ENCODE data around the gene TMEM184B.

DNA sequence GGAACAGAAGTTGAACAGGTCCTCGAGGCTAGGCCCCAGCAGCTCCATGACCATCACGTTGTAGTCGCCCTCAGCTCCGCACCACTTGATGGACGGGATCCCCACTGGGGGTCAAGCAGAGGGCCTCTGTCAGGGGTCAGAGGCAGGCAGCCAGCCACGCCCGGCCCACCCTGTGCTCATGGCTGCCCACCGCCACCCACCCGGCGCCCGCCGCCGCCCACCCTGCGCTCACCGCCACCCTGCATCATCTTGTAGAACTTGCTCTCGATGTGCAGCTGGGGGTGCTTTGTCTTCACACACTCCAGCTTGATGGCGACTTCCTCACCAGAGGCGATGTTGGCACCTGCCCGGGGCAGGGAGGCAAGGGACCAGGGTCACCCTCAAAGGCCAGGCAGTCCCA is 30.1 kb upstream of the TMEM184B start:
- no peak for TF ChIP-seq CTCF (conservative IDR thresholded peaks at IDR 0.05)
- TF ChIP-seq EZH2 (IDR thresholded peaks at IDR 0.05; ENCODE audit: low read depth): no peak

Measured in PC-9 (cell line).